ENCODE data around the gene ANKS1A. TPM values are rescaled to one million over a fixed set of nuclear protein-coding genes. Genes with fewer than 3 reads are reported as not detected.

Gene ANKS1A
- polyA plus RNA-seq, 1 of the 3 experiments (the other 2 are of a cell fraction) = 7.6 TPM

DNA sequence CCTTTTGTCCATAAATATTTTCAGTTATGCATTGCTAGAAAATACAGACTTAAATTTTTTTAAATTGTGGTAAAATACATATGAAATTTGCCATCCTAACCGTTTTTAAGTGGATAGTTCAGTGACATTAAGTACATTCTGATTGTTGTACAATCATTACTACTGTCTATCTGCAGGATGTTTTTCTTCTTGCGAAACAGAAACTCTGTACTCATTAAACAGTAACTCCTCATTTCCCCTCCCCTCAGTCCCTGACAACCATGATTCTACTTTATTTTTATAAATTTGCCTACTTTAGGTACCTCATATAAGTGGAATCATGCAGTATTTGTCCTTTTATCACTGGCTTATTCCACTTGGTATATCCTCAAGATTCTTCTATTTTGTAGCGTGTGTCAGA is 22.5 kb upstream of the ANKS1A start:
- Histone ChIP-seq H3K27me3 (ENCODE audit: insufficient read depth) (no peaks in the 10 kb centered on the region), H3K27ac (ENCODE audit: low read depth in 2 of 2, low read length in 1 of 2) (no peak overlapping the region), H3K9me3 (no peaks in the 10 kb centered on the region), H3F3A (replicated peaks; ENCODE audit: insufficient read depth) (no peaks in the 10 kb centered on the region), H3K36me3 (replicated peaks in 1 of 2; ENCODE audit: control insufficient read depth in 1 of 2, insufficient read depth in 2 of 2, low read length in 1 of 2) (peaks cover 19 to 23% of the 10 kb centered on the region in 2 experiments), H3K9ac (no peak overlapping the region), H2AFZ (ENCODE audit: low read depth) (no peak overlapping the region), H3K4me1 (ENCODE audit: control insufficient read depth in 1 of 2, insufficient read depth in 2 of 2, low read depth in 1 of 2, low read length in 1 of 2) (peaks cover 0 to 2% of the 10 kb centered on the region in 2 experiments; a peak in 1 of 4 replicates), H3K9me2 (no peaks in the 10 kb centered on the region), H4K20me1 (ENCODE audit: insufficient read depth) (no peaks in the 10 kb centered on the region), H3K4me2 (no peak overlapping the region), H3K4me3 (ENCODE audit: low read depth in 2 of 2, low read length in 1 of 2) (no peak overlapping the region), H3K79me2 (ENCODE audit: insufficient read depth) (no peaks in the 10 kb centered on the region)
- no peak for TF ChIP-seq SIN3A (IDR thresholded peaks at IDR 0.05; ENCODE audit: borderline replicate concordance, low read depth, low read length)
- TF ChIP-seq RAD21 (IDR thresholded peaks at IDR 0.05; ENCODE audit: low read length) = no peak
- TF ChIP-seq GATA2 (CRISPR knock-in tag; IDR thresholded peaks at IDR 0.05) = no peak
- TF ChIP-seq, protein P1, sequence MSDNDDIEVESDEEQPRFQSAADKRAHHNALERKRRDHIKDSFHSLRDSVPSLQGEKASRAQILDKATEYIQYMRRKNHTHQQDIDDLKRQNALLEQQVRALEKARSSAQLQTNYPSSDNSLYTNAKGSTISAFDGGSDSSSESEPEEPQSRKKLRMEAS (IDR thresholded peaks at IDR 0.05; ENCODE audit: low read depth) = no peak
- TF ChIP-seq JUND (IDR thresholded peaks at IDR 0.05) = no peak
- no peak for TF ChIP-seq SMC3 (IDR thresholded peaks at IDR 0.05; ENCODE audit: low read depth, low read length)
- no peak for TF ChIP-seq RCOR1 (IDR thresholded peaks at IDR 0.05; ENCODE audit: low read length)
- TF ChIP-seq, protein P2, sequence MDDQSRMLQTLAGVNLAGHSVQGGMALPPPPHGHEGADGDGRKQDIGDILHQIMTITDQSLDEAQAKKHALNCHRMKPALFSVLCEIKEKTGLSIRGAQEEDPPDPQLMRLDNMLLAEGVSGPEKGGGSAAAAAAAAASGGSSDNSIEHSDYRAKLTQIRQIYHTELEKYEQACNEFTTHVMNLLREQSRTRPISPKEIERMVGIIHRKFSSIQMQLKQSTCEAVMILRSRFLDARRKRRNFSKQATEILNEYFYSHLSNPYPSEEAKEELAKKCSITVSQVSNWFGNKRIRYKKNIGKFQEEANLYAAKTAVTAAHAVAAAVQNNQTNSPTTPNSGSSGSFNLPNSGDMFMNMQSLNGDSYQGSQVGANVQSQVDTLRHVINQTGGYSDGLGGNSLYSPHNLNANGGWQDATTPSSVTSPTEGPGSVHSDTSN (IDR thresholded peaks at IDR 0.05) = no peak
- TF ChIP-seq, protein P3, sequence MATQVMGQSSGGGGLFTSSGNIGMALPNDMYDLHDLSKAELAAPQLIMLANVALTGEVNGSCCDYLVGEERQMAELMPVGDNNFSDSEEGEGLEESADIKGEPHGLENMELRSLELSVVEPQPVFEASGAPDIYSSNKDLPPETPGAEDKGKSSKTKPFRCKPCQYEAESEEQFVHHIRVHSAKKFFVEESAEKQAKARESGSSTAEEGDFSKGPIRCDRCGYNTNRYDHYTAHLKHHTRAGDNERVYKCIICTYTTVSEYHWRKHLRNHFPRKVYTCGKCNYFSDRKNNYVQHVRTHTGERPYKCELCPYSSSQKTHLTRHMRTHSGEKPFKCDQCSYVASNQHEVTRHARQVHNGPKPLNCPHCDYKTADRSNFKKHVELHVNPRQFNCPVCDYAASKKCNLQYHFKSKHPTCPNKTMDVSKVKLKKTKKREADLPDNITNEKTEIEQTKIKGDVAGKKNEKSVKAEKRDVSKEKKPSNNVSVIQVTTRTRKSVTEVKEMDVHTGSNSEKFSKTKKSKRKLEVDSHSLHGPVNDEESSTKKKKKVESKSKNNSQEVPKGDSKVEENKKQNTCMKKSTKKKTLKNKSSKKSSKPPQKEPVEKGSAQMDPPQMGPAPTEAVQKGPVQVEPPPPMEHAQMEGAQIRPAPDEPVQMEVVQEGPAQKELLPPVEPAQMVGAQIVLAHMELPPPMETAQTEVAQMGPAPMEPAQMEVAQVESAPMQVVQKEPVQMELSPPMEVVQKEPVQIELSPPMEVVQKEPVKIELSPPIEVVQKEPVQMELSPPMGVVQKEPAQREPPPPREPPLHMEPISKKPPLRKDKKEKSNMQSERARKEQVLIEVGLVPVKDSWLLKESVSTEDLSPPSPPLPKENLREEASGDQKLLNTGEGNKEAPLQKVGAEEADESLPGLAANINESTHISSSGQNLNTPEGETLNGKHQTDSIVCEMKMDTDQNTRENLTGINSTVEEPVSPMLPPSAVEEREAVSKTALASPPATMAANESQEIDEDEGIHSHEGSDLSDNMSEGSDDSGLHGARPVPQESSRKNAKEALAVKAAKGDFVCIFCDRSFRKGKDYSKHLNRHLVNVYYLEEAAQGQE (IDR thresholded peaks at IDR 0.05; ENCODE audit: low read depth, low read length) = no peak
- whole genome bisulfite sequencing (ENCODE audit: low lambda C conversion rate) = 84% methylated on average over 3 of the region's 3 CpGs
- no peak for DNase-seq
- ChIA-PET CTCF (interaction anchor here (1.4 kb wide), 1 partner anchor 273 kb away, joined by 4 read pairs; no protein-coding TSS in a partner anchor), POLR2A (no interaction called here)

DNA sequence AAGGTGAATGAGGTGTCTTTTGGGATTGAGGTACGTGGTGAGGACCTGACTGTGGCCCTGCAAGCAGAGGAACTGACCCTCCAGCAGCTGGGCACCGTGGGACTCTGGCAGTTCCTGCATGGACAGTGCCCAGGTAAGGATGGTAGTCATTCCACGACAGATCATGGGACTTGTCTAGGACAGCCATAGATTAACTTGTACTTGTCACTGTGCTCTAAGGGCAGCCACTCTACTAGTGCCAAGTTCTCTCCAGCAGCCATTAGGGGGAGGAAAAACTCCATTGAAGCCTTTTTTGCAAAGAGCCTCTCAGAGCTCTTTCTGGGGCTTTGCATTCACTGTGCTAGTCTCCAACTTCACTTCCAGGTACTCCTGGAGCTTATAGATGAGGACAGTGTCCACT is 21.6 kb upstream of the ANKS1A start:
- Histone ChIP-seq H3K9me2 (no peaks in the 10 kb centered on the region), H3K27me3 (ENCODE audit: insufficient read depth) (no peaks in the 10 kb centered on the region), H3F3A (replicated peaks; ENCODE audit: insufficient read depth) (no peaks in the 10 kb centered on the region), H4K20me1 (ENCODE audit: insufficient read depth) (no peaks in the 10 kb centered on the region), H3K4me1 (ENCODE audit: control insufficient read depth in 1 of 2, insufficient read depth in 2 of 2, low read depth in 1 of 2, low read length in 1 of 2) (peaks cover 0 to 2% of the 10 kb centered on the region in 2 experiments; a peak in 1 of 4 replicates), H3K36me3 (replicated peaks in 1 of 2; ENCODE audit: control insufficient read depth in 1 of 2, insufficient read depth in 2 of 2, low read length in 1 of 2) (peaks cover 19 to 32% of the 10 kb centered on the region in 2 experiments), H3K27ac (ENCODE audit: low read depth in 2 of 2, low read length in 1 of 2) (no peak overlapping the region), H3K4me3 (ENCODE audit: low read depth in 2 of 2, low read length in 1 of 2) (no peak overlapping the region), H3K4me2 (no peak overlapping the region), H3K79me2 (ENCODE audit: insufficient read depth) (no peaks in the 10 kb centered on the region), H2AFZ (ENCODE audit: low read depth) (no peak overlapping the region), H3K9me3 (no peaks in the 10 kb centered on the region), H3K9ac (no peak overlapping the region)
- TF ChIP-seq RAD21 (IDR thresholded peaks at IDR 0.05; ENCODE audit: low read length) = peak; percentile 8; the same call in 1 of the 2 replicates
- no peak for TF ChIP-seq JUND (IDR thresholded peaks at IDR 0.05)
- TF ChIP-seq FOXJ3 (CRISPR knock-in tag; IDR thresholded peaks at IDR 0.05) = no peak
- TF ChIP-seq, protein P4, sequence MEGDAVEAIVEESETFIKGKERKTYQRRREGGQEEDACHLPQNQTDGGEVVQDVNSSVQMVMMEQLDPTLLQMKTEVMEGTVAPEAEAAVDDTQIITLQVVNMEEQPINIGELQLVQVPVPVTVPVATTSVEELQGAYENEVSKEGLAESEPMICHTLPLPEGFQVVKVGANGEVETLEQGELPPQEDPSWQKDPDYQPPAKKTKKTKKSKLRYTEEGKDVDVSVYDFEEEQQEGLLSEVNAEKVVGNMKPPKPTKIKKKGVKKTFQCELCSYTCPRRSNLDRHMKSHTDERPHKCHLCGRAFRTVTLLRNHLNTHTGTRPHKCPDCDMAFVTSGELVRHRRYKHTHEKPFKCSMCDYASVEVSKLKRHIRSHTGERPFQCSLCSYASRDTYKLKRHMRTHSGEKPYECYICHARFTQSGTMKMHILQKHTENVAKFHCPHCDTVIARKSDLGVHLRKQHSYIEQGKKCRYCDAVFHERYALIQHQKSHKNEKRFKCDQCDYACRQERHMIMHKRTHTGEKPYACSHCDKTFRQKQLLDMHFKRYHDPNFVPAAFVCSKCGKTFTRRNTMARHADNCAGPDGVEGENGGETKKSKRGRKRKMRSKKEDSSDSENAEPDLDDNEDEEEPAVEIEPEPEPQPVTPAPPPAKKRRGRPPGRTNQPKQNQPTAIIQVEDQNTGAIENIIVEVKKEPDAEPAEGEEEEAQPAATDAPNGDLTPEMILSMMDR (IDR thresholded peaks at IDR 0.05) = 0 out of 2 replicates have a peak, but pooled peaks have one; percentile 10
- 100% methylated on average over 2 of the region's 3 CpGs for WGBS (ENCODE audit: low lambda C conversion rate)
- no peak for DNase-seq
- CTCF ChIA-PET = interaction anchor here (1.3 to 1.4 kb wide), 3 partner anchors 9 to 272 kb away, joined by 3 to 6 read pairs (median 4); no protein-coding TSS in a partner anchor
- POLR2A ChIA-PET = no interaction called here
